Fibroblast of pulmonary artery (primary cell): ENCODE results near the gene RSBN1L.

Source experiments
- DNase-seq: peaks from one replicate; pipeline ENCODE4 v3.0.0-alpha.2; 2010; ENCODE audit warnings: low read depth
- H3K4me3 ChIP-seq: replicated peaks from 2 replicates; pipeline ENCODE4 v1.5.1; 2011; ENCODE audit warnings: low read depth, mild to moderate bottlenecking, control low read depth, low read length, moderate library complexity
- TF ChIP-seq, protein P1 (sequence below): IDR thresholded peaks from 2 replicates; pipeline ENCODE4 v1.5.1; 2011; ENCODE audit warnings: mild to moderate bottlenecking, control low read depth, low read length, inconsistent platforms; ENCODE audit errors: missing control alignments

The RSBN1L gene

GRCh38 chr7:77729574-77730348 is 33.5 kb downstream of the RSBN1L start:
- no peak overlapping the region for H3K4me3 ChIP-seq
- TF ChIP-seq, protein P1, sequence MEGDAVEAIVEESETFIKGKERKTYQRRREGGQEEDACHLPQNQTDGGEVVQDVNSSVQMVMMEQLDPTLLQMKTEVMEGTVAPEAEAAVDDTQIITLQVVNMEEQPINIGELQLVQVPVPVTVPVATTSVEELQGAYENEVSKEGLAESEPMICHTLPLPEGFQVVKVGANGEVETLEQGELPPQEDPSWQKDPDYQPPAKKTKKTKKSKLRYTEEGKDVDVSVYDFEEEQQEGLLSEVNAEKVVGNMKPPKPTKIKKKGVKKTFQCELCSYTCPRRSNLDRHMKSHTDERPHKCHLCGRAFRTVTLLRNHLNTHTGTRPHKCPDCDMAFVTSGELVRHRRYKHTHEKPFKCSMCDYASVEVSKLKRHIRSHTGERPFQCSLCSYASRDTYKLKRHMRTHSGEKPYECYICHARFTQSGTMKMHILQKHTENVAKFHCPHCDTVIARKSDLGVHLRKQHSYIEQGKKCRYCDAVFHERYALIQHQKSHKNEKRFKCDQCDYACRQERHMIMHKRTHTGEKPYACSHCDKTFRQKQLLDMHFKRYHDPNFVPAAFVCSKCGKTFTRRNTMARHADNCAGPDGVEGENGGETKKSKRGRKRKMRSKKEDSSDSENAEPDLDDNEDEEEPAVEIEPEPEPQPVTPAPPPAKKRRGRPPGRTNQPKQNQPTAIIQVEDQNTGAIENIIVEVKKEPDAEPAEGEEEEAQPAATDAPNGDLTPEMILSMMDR = no peak
- peak; percentile 25 for DNase-seq

DNA sequence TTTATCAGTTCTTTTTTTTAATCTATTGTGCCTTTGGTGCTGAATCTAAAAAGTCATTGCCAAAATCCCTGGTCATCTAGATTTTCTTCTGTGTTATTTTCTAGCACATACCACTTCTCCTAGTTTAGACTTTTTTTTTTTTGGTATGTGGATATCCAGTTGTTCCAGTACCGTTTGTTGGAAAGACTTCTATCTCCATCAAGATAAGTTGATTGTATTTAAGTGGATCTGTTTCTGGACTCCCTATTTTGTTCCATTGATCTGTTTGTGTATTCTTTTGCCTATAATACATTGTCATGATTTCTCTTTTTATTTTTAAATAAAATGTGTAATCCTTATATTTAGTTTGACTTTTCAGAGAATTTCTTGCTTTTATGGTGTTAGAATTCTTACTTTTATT is 35.5 kb downstream of the RSBN1L start:
- H3K4me3 ChIP-seq = no peak overlapping the region
- TF ChIP-seq, protein P1 = no peak
- DNase-seq = no peak

GRCh38 chr7:77734659-77735421 is 38.6 kb downstream of the RSBN1L start:
- H3K4me3 ChIP-seq = no peak overlapping the region
- TF ChIP-seq, protein P1 = no peak
- peak; percentile 17 for DNase-seq

- DNase-seq = no peak
- no peak overlapping the region for H3K4me3 ChIP-seq
- TF ChIP-seq, protein P1 = no peak
Measured at GRCh38 chr7:77735457-77735856, 39.2 kb downstream of the RSBN1L start.

DNA sequence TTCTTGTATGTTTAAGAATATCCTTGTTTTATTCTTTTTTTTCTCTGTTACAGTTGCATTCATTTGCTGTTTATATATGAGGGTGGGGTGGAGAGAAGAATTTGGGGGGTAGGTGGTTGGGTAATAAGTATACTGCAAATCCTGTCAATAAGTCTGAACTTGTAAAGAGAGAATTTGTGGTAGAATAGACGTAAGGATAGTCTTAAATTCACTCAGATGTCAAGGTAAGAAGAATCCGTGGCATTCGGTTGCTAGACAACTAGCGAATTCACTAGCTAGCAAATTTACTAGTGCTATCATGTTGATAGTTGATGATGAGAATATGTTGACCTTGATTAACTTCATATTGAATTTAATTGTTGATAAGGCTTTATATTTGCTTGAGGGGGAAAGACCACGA is 40.7 kb downstream of the RSBN1L start:
- TF ChIP-seq, protein P1 = no peak
- H3K4me3 ChIP-seq = no peak overlapping the region
- DNase-seq = no peak

- no peak for DNase-seq
- TF ChIP-seq, protein P1 = no peak
- H3K4me3 ChIP-seq = no peak overlapping the region
Measured at GRCh38 chr7:77738382-77738781, 42.1 kb downstream of the RSBN1L start.
